ENCODE data around the gene SEMA6B. TPM values are rescaled to one million over a fixed set of nuclear protein-coding genes. Genes with fewer than 3 reads are reported as not detected.

SEMA6B gene
- total RNA-seq, 2 experiments from 2014 or later: not detected

Other genes with a start within 250 kb of the SEMA6B start
- gene STAP2, start 220.9 kb downstream of the SEMA6B start, total RNA-seq: 1 to 10 TPM; 8.3 to 8.6 TPM
- 10 to 100 TPM; 19.1 to 20.4 TPM for gene MPND, start 216.1 kb downstream of the SEMA6B start, total RNA-seq
- 10 to 100 TPM; 62.1 to 64.0 TPM for gene SH3GL1, start 159.1 kb downstream of the SEMA6B start, total RNA-seq
- 10 to 100 TPM; 71.7 to 82.5 TPM for gene CHAF1A, start 157.0 kb downstream of the SEMA6B start, total RNA-seq
- gene UBXN6, start 101.9 kb downstream of the SEMA6B start, total RNA-seq: 10 to 100 TPM; 49.6 to 50.1 TPM
- 10 to 100 TPM; 47.1 to 50.6 TPM for gene HDGFL2, start 87.4 kb downstream of the SEMA6B start, total RNA-seq
- not detected for gene PLIN4, start 41.2 kb downstream of the SEMA6B start, total RNA-seq
- not detected for gene PLIN5, start 24.5 kb downstream of the SEMA6B start, total RNA-seq
- gene LRG1, start 19.6 kb downstream of the SEMA6B start, total RNA-seq: under 1 TPM; 0.15 to 0.18 TPM
- gene TNFAIP8L1, start 79.8 kb upstream of the SEMA6B start, total RNA-seq: 10 to 100 TPM; 18.4 to 18.6 TPM
- 10 to 100 TPM; 67.1 to 68.7 TPM for gene MYDGF, start 110.7 kb upstream of the SEMA6B start, total RNA-seq
- 10 to 100 TPM; 67.6 to 78.3 TPM for gene DPP9, start 164.2 kb upstream of the SEMA6B start, total RNA-seq
- 10 to 100 TPM; 10.2 to 10.3 TPM for gene FEM1A, start 232.1 kb upstream of the SEMA6B start, total RNA-seq